Activated T-cell treated with anti-CD3 and anti-CD28 coated beads for 4 hours (primary cell): ENCODE data around the gene ATXN2L.
"Not testable (repeated sequence)": the region's sequence is repeated elsewhere in the genome, so short reads cannot be mapped to it uniquely, and the experiment has no call there.

Experiments
- DNase-seq: peaks from one replicate; pipeline ENCODE4 v3.0.0-alpha.2; 2020

Gene ATXN2L, protein sequence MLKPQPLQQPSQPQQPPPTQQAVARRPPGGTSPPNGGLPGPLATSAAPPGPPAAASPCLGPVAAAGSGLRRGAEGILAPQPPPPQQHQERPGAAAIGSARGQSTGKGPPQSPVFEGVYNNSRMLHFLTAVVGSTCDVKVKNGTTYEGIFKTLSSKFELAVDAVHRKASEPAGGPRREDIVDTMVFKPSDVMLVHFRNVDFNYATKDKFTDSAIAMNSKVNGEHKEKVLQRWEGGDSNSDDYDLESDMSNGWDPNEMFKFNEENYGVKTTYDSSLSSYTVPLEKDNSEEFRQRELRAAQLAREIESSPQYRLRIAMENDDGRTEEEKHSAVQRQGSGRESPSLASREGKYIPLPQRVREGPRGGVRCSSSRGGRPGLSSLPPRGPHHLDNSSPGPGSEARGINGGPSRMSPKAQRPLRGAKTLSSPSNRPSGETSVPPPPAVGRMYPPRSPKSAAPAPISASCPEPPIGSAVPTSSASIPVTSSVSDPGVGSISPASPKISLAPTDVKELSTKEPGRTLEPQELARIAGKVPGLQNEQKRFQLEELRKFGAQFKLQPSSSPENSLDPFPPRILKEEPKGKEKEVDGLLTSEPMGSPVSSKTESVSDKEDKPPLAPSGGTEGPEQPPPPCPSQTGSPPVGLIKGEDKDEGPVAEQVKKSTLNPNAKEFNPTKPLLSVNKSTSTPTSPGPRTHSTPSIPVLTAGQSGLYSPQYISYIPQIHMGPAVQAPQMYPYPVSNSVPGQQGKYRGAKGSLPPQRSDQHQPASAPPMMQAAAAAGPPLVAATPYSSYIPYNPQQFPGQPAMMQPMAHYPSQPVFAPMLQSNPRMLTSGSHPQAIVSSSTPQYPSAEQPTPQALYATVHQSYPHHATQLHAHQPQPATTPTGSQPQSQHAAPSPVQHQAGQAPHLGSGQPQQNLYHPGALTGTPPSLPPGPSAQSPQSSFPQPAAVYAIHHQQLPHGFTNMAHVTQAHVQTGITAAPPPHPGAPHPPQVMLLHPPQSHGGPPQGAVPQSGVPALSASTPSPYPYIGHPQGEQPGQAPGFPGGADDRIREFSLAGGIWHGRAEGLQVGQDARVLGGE

DNA sequence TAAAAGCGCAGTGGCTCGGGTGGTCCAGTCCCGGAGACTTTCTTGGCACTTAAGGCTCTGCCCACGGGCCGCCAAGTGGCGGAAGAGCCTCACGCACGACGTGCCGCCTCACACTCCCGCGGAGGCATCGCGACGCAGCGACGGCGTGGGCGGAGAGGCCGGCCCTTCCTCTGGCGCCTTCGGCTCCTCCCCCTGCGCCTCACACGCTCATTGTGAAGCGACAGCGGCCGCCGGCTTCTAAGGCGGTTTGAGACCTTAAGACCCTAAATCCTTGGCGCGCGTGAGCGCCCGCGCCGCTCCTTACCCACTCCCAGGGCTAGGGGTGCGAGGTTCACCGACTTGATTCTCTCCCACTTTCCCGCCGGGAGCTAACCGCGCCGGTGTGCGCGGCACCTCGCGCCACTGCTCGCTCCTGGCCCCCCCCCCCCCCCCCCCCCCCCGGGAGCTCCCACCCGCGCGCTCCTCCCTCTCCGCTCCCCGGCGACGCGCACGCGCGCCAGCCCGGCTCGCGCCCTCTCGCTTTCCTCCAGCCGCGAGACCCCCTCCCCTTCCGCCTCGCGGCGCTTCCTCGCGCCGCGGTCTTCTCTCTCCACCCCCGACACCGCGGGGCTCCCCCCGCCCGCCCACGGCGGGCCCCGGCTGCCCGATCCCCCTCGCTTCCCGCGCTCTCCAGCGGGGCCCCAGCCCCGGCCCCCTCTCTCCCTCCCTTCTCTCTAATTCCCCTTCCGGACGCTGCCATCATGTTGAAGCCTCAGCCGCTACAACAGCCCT, at the start of gene ATXN2L:
Gene ATXN2L, plus strand, starts transcription at position 480 of the 771 bp plus-strand sequence. Its CDS starts 261 bp downstream, at position 741.
- peak; percentile 89 for DNase-seq

DNA sequence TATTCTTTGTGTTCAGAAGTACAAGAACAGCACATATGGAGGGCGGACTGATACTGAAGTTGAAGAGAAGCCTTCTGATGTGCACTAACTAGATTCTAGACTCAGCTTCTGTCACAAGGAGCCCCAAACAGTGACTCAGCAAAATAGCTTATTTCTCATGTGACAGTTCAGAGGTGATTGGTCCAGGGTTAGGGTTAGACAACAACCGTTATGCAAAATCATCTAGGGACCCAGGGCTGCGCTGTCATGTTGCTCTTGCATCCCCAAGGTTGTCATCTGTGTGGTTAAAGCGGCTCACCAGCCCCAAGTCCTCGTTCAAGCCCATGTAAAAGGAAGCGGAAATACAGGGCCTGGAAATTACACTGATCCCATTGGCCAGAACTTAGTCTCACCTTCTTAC, 41.1 kb upstream of the ATXN2L start:
- not testable (repeated sequence) for DNase-seq

DNA sequence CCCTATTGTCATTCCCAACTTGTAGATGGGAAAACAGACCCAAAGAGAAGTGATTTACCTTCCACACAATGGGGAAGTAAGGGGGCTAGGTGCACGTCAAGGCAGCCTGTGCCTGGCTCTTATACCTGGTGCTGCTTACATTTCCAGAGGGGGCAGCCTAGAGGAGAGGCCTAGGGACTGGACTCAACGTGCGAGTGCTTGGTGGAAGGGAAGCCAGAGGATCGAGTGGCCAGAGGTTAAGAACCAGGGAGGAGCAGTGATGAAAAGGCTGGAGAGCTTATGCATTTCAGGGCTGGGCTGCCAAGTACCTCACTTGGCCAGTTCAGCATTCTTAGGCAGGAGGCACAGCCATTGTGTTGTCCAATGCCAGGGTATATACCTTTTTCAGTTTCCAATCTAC, 40.4 kb upstream of the ATXN2L start:
- not testable (repeated sequence) for DNase-seq

DNA sequence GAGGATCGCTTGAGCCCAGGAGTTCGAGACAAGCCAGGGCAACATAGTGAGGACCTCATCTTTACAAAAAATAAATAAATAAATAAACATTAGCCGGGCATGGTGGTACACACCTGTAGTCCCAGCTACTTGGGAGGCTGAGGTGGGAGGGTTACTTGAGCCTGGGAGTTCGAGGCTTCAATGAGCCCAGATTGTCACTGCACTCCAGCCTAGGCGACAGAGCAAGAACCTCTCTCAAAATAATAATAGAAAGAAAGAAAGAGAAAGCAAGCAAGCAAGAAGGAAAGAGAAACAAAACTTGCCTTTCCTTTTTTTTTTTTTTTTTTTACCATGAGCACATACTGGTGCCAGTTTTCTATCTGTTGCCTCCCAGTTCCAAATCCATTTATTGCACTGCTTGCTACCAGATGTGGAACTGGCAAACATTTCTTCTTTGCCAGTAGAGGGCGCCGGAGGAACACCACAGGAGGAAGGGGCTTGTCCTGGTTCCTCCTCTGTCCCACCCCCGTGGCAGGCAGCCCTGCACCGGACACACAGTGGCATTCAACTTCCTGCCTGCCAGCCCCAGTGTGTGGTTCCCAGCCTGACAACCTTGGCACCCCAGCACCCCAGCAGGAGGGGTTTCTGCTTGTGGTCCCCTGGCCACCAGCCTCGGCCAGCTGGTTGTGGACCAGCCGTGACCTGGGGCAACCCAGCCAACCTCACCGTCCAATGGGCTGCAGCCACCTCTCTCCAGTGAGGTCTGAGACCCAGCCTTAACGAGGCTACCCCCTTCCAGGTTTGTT, 20.4 kb upstream of the ATXN2L start:
- peak; percentile 41 for DNase-seq

DNA sequence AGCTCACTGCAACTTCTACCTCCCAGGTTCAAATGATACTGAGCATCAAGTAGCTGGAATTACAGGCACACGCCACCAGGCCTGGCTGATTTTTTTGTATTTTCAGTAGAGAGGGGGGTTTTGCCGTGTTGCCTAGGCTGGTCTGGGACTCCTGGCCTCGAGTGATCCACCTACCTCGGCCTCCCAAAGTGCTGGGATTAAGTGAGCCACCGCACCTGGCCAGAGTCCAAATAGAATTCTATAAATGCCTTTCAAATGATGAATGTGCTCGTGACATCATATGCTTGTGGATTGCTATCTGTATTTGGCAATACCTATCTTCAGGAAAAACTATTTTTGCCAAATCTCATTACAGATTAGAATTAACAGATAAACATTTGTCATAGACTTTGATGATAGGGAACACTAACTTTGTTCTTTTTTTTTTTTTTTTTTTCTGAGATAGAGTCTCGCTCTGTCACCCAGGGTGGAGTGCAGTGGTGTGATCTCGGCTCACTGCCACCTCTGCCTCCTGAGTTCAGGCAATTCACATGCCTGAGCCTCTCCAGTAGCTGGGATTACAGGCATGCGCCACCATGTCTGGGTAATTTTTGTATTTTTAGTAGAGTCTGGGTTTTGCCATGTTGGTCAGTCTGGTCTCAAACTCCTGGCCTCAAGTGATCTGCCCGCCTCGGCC, 15.2 kb upstream of the ATXN2L start:
- DNase-seq: not testable (repeated sequence)

DNA sequence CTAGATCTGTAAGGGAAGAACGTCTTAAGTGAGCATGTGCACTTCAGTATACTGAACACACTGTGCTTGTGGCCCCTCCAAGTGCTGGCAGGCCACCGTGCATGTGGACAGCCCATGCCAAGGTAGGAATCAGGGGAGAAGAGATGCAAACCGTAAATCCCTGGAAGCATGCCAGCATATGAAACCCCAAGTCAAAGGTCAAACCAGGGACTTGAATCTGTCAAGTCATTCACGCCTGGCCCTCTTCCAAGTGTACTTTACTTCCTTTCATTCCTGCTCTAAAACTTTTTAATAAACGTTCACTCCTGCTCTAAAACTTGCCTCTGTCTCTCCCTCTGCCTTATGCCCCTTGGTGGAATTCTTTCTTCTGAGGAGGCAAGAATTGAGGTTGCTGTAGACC, 2.8 kb upstream of the ATXN2L start:
- DNase-seq: no peak

DNA sequence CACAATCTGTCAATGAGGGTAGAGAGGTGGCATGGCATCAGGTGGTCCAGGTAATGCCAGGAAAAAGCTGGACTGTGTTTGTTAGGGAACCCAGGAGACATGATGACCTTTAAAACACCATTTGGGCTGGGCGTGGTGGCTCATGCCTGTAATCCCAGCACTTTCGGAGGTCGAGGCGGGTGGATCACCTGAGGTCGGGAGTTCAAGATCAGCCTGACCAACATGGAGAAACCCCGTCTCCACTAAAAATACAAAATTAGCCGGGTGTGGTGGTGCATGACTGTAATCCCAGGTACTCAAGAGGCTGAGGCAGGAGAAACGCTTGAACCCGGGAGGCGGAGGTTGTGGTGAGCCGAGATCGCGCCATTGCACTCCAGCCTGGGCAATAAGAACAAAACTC, 2.3 kb upstream of the ATXN2L start:
- not testable (repeated sequence) for DNase-seq

DNA sequence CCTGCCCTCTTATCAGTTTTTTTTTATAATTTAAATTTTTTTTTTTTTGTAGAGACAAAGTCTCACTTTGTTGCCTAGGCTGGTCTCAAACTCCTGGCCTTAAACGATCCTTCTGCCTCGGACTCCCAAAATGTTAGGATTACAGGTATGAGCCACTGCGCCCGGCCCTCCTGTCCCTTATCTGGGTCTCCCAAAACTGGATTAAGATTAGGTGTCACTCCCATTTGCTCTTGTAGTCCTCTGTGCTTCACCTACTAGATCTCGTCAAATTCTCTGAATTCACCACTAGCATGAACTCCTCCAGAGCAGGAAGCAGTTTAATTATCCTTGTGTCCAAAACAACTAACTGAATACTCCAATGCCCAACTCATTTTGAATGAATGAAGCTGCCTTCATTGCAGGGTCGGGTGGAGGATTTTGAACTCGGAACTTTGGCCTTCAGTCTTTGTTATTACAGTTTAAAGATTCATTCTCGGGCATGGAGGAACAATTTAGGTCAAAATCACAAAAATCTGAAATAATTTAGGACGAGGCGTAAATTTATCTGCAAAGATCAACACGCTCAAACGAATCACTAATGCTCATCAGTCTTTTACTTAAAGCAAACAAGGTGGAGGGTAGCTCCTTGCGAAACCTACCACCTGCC, 802 bp upstream of the ATXN2L start:
- DNase-seq: no peak

DNA sequence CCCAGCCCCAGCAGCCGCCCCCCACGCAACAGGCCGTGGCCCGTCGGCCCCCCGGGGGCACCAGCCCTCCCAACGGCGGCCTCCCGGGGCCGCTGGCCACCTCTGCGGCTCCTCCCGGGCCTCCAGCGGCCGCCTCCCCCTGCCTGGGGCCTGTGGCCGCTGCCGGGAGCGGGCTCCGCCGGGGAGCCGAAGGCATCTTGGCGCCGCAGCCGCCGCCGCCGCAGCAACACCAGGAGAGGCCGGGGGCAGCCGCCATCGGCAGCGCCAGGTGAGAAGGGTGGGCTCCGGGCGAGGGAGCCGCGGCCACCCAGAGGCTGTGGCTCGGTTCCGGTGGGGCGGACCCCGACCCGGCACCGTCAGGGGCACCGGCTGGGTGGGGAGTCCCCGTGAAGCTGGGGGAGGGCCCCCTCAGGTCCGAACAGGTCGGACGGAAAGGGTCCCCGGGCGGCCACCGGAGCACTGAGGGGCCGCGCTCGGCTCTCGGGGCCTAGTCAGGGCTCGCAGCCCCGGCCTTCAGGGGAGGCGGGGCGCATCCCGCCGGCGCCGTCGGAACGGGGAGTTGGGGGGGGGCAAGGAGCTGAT, 583 bp downstream of the ATXN2L start:
- DNase-seq: no peak

DNA sequence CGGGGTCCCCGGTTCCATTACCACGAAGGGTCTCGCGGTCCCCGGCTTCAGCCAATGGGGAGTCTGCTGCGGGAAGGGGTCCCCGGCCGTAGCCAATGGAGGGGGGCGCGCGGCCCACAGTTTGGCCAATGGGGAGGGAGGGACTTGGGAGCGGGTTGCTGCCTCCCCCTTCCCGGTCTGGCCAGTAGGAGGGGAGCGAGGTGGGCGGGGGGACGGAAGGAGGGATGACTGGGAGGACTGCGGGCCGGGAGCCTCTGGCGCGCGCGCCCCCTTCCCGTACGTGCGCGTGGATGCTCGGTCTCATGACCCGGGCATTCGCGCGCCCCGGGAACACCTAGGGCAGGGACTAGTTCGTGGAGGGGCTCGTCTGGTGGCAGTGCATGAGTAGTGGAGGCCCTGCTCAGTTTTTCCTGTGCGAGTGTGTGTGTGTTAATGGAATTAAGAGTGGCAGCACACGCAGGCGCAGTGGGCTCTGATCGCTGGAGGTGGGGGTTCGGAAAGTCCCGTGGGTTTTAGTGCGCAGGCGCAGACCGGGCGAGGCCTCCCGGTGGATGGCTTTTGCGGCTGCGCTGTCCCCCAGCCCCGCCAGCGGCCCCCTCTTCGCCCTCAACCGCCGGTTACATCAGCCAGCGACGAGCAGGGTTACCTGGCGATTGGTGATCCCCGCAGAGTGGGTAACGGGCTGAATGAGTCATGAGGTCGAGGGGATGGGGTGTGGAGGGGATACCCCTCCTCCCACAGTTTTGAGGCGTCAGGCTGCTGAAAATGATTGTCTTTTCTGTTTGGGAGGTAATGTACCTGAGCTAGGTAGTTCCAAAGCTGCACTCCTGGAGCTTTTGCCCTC, 1.3 kb downstream of the ATXN2L start:
- DNase-seq: peak; percentile 95

DNA sequence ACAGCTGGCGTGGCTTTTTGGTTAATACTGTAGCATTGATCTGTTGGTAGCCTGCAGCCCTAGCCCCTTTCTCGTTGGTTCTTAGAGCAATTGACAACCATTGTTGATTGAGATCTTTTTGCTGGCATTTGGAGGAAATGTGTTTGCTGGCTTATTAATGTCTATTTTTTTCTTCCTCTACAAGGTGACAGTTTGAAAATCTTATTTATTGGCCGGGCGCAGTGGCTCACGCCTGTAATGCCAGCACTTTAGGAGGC, 1.8 kb downstream of the ATXN2L start:
- no peak for DNase-seq

DNA sequence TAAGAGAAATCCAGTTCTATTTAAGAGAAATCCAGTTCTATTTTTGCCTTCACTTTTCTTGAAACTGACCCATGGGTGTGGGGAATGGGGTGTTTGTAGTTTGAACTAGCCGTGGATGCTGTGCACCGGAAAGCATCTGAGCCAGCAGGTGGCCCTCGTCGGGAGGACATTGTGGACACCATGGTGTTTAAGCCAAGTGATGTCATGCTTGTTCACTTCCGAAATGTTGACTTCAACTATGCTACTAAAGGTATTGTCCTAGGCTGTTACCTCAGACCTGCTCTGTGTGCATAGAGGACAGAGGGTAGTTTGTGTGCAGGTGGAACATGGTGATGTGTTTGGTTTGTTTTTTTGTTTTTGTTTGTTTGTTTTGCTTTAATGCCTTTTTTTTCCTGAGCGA, 3.3 kb downstream of the ATXN2L start:
- DNase-seq: no peak

DNA sequence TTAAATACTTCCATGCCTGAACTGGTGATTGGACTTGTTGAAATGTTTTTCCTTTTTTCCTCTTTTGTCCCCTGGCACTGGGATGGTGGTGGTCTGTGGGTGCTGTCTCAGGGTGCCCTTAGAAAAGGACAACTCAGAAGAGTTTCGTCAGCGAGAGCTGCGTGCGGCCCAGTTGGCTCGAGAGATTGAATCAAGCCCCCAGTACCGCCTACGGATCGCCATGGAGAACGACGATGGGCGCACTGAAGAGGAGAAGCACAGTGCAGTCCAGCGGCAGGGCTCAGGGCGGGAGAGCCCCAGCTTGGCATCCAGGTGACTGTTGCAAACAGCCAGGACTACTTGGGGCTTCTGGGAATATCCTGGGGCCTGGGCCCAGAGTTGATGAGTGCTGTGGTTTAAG, 6.9 kb downstream of the ATXN2L start:
- no peak for DNase-seq

DNA sequence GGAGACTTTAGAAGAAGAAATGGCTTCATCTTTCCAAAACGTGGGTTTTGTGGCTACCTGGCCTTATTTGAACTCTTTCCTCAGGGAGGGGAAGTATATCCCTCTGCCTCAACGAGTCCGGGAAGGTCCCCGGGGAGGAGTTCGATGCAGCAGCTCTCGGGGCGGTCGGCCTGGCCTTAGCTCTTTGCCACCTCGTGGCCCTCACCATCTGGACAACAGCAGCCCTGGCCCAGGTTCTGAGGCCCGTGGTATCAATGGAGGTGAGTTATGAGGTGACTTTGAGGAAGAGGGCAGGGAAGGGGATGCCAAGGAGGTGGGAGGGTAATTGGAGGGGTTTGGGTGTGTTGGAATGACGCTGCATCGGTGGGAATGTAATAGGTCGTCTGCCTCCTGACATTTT, 7.7 kb downstream of the ATXN2L start:
- DNase-seq: no peak

DNA sequence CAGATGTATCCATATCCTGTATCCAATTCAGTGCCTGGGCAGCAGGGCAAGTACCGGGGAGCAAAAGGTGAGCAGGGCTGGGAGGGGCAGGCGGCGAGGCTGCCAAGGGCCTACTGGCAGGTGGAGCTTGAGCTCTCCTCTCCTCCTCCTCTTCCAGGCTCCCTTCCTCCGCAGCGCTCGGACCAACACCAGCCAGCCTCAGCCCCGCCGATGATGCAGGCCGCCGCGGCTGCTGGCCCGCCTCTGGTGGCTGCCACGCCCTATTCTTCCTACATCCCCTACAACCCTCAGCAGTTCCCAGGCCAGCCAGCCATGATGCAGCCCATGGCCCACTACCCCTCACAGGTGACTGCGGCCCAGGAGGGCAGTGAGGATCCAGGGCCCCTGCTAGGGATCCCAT, 11.6 kb downstream of the ATXN2L start:
- no peak for DNase-seq

DNA sequence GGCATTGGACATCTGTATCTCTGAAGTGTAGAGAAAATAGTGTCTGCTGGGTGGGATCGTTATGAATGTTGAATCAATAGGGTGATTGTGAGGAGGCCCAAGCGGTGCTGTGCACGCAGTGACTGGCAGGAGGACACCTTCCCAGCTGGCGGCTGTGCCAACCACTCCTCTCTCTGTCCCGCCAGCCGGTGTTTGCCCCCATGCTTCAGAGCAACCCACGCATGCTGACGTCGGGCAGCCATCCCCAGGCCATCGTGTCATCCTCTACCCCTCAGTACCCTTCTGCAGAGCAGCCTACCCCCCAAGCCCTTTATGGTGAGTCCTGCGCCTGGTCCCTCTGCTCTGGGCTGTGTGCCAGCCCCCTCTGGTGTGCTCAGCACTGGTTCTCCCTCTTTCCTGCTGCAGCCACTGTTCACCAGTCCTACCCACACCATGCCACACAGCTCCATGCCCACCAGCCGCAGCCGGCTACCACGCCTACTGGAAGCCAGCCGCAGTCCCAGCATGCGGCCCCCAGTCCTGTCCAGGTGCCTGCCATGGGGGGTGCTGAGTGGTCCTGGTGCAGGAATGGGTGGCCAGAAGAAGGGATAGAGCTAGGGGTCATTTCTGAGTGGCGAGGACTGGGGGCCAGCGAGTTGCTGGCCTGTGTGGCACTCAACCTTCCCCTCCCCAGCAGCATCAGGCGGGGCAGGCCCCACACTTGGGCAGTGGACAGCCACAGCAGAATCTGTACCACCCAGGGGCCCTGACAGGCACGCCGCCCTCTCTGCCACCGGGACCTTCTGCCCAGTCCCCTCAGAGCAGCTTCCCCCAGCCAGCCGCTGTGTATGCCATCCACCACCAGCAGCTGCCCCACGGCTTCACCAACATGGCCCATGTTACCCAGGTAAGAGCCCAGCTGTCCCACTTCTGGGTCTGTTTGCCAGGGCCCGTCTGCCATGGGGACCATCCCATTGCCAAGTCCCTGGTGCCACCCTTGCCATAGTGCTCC, 12.4 kb downstream of the ATXN2L start:
- no peak for DNase-seq

DNA sequence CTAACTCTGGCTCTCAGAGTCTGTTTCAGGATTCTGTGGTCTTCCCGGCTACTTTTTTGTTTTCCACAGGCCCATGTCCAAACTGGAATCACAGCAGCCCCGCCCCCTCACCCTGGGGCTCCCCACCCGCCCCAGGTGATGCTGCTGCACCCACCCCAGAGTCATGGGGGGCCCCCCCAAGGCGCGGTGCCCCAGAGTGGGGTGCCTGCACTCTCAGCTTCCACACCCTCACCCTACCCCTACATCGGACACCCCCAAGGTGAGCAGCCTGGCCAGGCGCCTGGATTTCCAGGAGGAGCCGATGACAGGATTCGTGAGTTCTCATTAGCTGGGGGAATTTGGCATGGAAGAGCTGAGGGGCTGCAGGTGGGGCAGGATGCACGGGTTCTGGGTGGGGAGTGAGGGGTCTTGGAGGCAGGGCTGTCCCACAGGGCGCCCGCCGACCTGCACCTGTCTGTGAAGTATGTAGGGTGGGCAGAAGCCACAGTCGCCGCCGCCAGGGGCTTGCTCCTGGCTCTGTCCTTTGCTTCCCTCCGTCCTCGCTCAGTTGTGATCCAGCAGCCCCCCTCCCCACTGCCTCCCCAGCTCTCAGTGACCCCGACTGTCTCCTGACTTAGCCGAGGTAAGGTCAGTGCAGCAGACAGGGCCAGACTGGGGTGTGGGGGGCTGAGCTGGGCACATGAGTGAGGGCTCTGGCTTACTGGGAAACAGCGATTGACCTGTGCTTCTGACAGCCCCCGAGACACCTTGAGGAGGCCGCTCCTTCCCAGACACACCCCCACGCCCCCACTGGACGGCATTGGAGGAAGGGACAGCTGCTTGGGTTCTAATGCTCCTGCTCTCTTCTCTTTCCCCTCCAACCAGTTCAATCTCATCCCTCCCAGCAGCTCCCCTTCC, 13.3 kb downstream of the ATXN2L start:
- DNase-seq: no peak

DNA sequence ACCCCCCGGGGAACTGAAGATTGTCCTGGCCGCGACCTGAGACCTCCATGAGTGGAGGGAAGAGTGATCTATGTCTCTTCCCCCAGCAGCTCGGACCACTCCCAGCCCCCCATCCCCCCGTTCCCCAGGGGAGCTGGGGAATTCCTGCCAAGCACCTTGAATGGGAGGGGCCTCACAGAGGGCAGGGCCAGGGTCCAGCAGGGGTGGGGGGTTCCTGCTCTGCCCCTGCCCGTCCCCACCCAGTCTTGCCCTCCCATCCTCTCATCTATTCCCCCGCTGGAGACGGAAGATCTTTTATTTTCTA, 13.9 kb downstream of the ATXN2L start:
- DNase-seq: no peak
